ENCODE data around the gene ADAMTS8. TPM values are rescaled to one million over a fixed set of nuclear protein-coding genes. Genes with fewer than 3 reads are reported as not detected.

The ADAMTS8 gene
- total and polyA plus RNA-seq, 2 donors (not counting 3 experiments of a cell fraction or from before 2014, with no cell fraction given): not detected

- no peaks in the 10 kb centered on the region for H3K36me3 ChIP-seq (ENCODE audit: control insufficient read depth in 2 of 2, extremely low read depth in 1 of 2, insufficient read depth in 2 of 2, low read length in 2 of 2)
- H3K4me1 ChIP-seq (ENCODE audit: control insufficient read depth, extremely low read depth, insufficient read depth, low read length): no peaks in the 10 kb centered on the region
- intact Hi-C loops (cut with micrococcal nuclease): loop anchor here (5.0 kb wide), 1 partner anchor 178 kb away; no protein-coding TSS in a partner anchor
Observed at GRCh38 chr11:130454491-130455252, 26.3 kb upstream of the ADAMTS8 start.

GRCh38 chr11:130452940-130453339 lies 24.5 kb upstream of the ADAMTS8 start:
- Histone ChIP-seq H3K9me1 (replicated peaks; ENCODE audit: control insufficient read depth, extremely low read depth, insufficient read depth, low read length) (no peaks in the 10 kb centered on the region), H3K36me3 (ENCODE audit: control insufficient read depth in 2 of 2, extremely low read depth in 1 of 2, insufficient read depth in 2 of 2, low read length in 2 of 2) (no peaks in the 10 kb centered on the region), H3K9ac (replicated peaks; ENCODE audit: extremely low read depth, insufficient read depth, low read length) (no peak overlapping the region), H3K4me2 (ENCODE audit: insufficient read depth, low read length) (no peak overlapping the region), H3K9me3 (replicated peaks; ENCODE audit: control insufficient read depth, insufficient read depth, low read length) (no peaks in the 10 kb centered on the region), H3K27ac (ENCODE audit: insufficient read depth, low read depth, low read length) (no peak overlapping the region), H3K27me3 (ENCODE audit: control insufficient read depth in 2 of 2, insufficient read depth in 2 of 2, low read length in 2 of 2) (peaks cover 27 to 34% of the 10 kb centered on the region in 2 experiments), H3K4me1 (ENCODE audit: control insufficient read depth, extremely low read depth, insufficient read depth, low read length) (no peaks in the 10 kb centered on the region), H2AFZ (ENCODE audit: low read depth, low read length) (no peak overlapping the region), H3K4me3 (replicated peaks in 1 of 3; ENCODE audit: insufficient read depth in 1 of 3, low read depth in 1 of 3, low read length in 3 of 3) (no peak overlapping the region), H4K20me1 (replicated peaks; ENCODE audit: control insufficient read depth, extremely low read depth, insufficient read depth, low read length) (no peaks in the 10 kb centered on the region), H3K79me2 (ENCODE audit: control insufficient read depth, insufficient read depth, low read length) (no peaks in the 10 kb centered on the region)
- no TSS peak for BruUV-seq (replicated peaks)
- FAIRE-seq: no peak
- intact Hi-C loops (cut with micrococcal nuclease): loop anchor here (5.0 kb wide), 1 partner anchor 179 kb away; no protein-coding TSS in a partner anchor
- ChIA-PET POLR2A (no interaction called here), CTCF (interaction anchor here (0.7 to 3.7 kb wide), 4 partner anchors 10 to 410 kb away, joined by 3 to 14 read pairs (median 5); no protein-coding TSS in a partner anchor)
- no peak for TF ChIP-seq POLR2AphosphoS5 (IDR thresholded peaks at IDR 0.05; ENCODE audit: insufficient read depth, low read depth, low read length)
- no peak for DNase-seq (ENCODE audit: low read depth, low spot score)
- dilution Hi-C loops (cut with MboI; ENCODE audit: extremely low pct_ligation_motif_present, low sequenced_read_pairs): no loop called here

More at GRCh38 chr11:130454491-130455252, 26.3 kb upstream of the ADAMTS8 start:
- ChIA-PET POLR2A (no interaction called here), CTCF (interaction anchor here (3.7 kb wide), 1 partner anchor 408 kb away, joined by 14 read pairs; no protein-coding TSS in a partner anchor)
- dilution Hi-C loops (cut with MboI; ENCODE audit: extremely low pct_ligation_motif_present, low sequenced_read_pairs): no loop called here
- Histone ChIP-seq H3K27me3 (ENCODE audit: control insufficient read depth in 2 of 2, insufficient read depth in 2 of 2, low read length in 2 of 2) (peaks cover 19 to 26% of the 10 kb centered on the region in 2 experiments), H2AFZ (ENCODE audit: low read depth, low read length) (no peak overlapping the region), H3K4me3 (replicated peaks in 1 of 3; ENCODE audit: insufficient read depth in 1 of 3, low read depth in 1 of 3, low read length in 3 of 3) (no peak overlapping the region), H4K20me1 (replicated peaks; ENCODE audit: control insufficient read depth, extremely low read depth, insufficient read depth, low read length) (no peaks in the 10 kb centered on the region), H3K27ac (ENCODE audit: insufficient read depth, low read depth, low read length) (no peak overlapping the region), H3K79me2 (ENCODE audit: control insufficient read depth, insufficient read depth, low read length) (no peaks in the 10 kb centered on the region), H3K9me1 (replicated peaks; ENCODE audit: control insufficient read depth, extremely low read depth, insufficient read depth, low read length) (no peaks in the 10 kb centered on the region), H3K4me2 (ENCODE audit: insufficient read depth, low read length) (no peak overlapping the region), H3K9ac (replicated peaks; ENCODE audit: extremely low read depth, insufficient read depth, low read length) (no peak overlapping the region), H3K9me3 (replicated peaks; ENCODE audit: control insufficient read depth, insufficient read depth, low read length) (no peaks in the 10 kb centered on the region)
- TF ChIP-seq POLR2AphosphoS5 (IDR thresholded peaks at IDR 0.05; ENCODE audit: insufficient read depth, low read depth, low read length): no peak
- FAIRE-seq: no peak
- DNase-seq (ENCODE audit: low read depth, low spot score): no peak
- BruUV-seq (replicated peaks): no TSS peak

Data from endothelial cell of umbilical vein (primary cell).